OCI-M2 (cell line): Measurements from ENCODE around the gene KMO.

Experiments used
- DNase-seq: peaks from one replicate; lab custom pipeline; 2025; ENCODE audit not compliant: unreplicated experiment; lab: John Stamatoyannopoulos, UW

Gene KMO

GRCh38 chr1:241645199-241645598, 113.0 kb downstream of the KMO start:
- DNase-seq, result no peak
